ENCODE data around the gene MVP. TPM values are rescaled to one million over a fixed set of nuclear protein-coding genes. Genes with fewer than 3 reads are reported as not detected.

Gene MVP
- total RNA-seq, 1 experiment from 2014 or later = 75.1 TPM

DNA sequence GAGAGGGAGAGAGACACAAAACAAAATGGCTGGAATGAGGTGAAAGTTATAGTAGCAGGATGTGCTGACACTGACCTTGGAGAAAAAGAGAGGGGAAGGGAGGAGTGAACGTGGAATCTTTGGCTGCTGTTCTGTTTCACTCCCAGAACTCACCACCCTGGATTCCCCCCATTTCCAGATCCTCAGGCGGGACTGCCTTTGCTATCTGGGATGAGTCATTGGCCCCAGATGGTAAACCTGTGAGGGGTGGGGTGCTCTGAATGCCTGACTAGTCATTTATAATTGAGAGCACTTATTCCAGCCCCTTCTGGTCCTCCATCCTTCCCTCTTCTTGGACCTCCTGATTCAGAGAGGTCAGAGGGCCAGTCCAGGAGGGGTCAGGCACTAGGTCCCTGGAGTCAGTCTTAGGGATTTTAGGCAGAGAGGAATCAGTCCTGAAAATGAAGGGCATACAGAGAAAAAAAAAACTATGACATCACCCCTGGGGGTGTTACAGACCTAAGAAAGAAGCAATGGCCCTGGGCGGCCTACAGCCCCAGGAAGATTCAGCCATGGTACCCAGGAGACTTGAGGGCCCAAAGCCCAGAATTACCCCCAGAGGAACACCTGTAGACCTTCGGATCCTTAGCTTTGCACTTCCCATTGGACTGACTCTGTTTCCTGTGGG, 44.4 kb upstream of the MVP start:
- Histone ChIP-seq H3K4me1 (ENCODE audit: control insufficient read depth in 1 of 2, insufficient read depth in 2 of 2, low read length in 2 of 2) (peaks cover 2 to 22% of the 10 kb centered on the region in 2 experiments; a peak in 2 of 4 replicates), H3K9me2 (ENCODE audit: insufficient read depth) (no peaks in the 10 kb centered on the region), H3K27ac (ENCODE audit: low read depth, low read length) (no peak overlapping the region), H3K4me2 (ENCODE audit: low read length) (peak overlapping the region; percentile 34), H3K36me3 (ENCODE audit: control insufficient read depth in 1 of 2, insufficient read depth in 2 of 2, low read length in 2 of 2) (no peaks in the 10 kb centered on the region), H2AFZ (ENCODE audit: low read depth, low read length, poor library complexity, severe bottlenecking) (peak overlapping the region; percentile 83), H3K79me2 (ENCODE audit: insufficient read depth, low read length) (no peaks in the 10 kb centered on the region), H3K9ac (ENCODE audit: low read length) (no peak overlapping the region), H4K20me1 (ENCODE audit: insufficient read depth) (no peaks in the 10 kb centered on the region), H3K27me3 (ENCODE audit: insufficient read depth, low read length) (no peaks in the 10 kb centered on the region), H3K9me3 (ENCODE audit: control insufficient read depth in 1 of 2, insufficient read depth in 1 of 2, low read depth in 1 of 2, low read length in 2 of 2) (no peaks in the 10 kb centered on the region), H3K4me3 (replicated peaks in 1 of 2; ENCODE audit: low read depth in 1 of 2, low read length in 2 of 2) (no peak overlapping the region)
- ChIA-PET POLR2A (no interaction called here), CTCF (no interaction called here), RAD21 (ENCODE audit: low non-redundant PET in 1 of 2, low total read pairs in 2 of 2, uncharacterized antibody in 2 of 2, unreplicated experiment in 2 of 2) (no interaction called here)
- ATAC-seq (peak; percentile 48; the same call in 1 of the 2 replicates), DNase-seq (ENCODE audit: low read depth, low spot score) (no peak)
- intact Hi-C loops (cut with micrococcal nuclease) = no loop called here
- peak; percentile 32; the same call in 1 of the 2 replicates for TF ChIP-seq FOSL1 (IDR thresholded peaks at IDR 0.05; ENCODE audit: low read depth)
- TF ChIP-seq EZH2phosphoT487 (IDR thresholded peaks at IDR 0.05; ENCODE audit: borderline replicate concordance) = no peak
- no peak for TF ChIP-seq EZH2 (IDR thresholded peaks at IDR 0.05)
- no peak for TF ChIP-seq TCF7L2 (IDR thresholded peaks at IDR 0.05; ENCODE audit: borderline replicate concordance, extremely low read depth, insufficient read depth, insufficient read length)
- TF ChIP-seq ZFX (IDR thresholded peaks at IDR 0.05) = no peak
- no peak for TF ChIP-seq SRF (IDR thresholded peaks at IDR 0.05; ENCODE audit: low read depth)
- TF ChIP-seq, protein P1, sequence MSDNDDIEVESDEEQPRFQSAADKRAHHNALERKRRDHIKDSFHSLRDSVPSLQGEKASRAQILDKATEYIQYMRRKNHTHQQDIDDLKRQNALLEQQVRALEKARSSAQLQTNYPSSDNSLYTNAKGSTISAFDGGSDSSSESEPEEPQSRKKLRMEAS (IDR thresholded peaks at IDR 0.05) = no peak
- no peak for TF ChIP-seq JUND (IDR thresholded peaks at IDR 0.05)
- BruUV-seq (replicated peaks) = no TSS peak

DNA sequence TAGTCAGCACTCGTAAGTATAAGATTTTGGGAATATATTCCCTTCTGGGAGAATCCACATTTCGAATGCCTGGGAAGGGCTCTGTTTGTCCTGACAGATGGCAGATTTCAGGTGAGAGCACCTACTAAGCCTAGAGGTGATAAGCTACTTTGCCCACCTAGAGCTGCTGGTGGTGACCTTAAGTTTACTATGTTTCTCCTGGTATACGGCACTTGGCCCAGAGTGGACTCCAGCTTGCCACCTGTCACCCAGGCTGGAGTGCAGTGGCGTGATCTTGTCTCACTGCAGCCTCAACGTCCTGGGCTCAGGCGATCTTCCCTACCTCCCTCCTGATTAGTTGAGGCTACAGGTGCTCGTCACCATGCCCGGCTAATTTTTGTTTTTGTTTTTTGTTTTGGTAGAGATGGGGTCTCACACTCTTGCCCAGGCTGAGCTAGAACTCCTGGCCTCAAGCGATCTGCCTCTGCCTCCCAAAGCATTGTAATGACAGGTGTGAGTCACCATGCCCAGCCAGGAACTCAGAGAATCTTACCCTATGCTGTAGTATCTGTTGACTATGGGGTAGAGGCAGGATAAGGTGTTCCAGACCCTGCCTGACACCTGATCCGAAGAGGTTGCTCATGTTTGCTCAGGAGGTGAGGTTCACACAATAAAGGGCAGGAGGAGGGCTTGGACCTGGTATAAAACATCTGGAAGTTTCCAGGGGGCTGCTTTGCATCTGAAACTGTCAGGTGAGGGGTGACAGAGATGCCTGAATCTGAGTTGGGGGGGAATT, 42.5 kb upstream of the MVP start, which contains the start of gene ZG16:
Gene ZG16 (plus strand): TSS at position 681 of the 775 bp plus-strand sequence. CDS start 1,011 bp downstream, outside the sequence.
- Histone ChIP-seq H3K9ac (ENCODE audit: low read length) (no peak within 1 kb of the TSS), H3K4me2 (ENCODE audit: low read length) (peak within 1 kb of the TSS; percentile 43; the same call in 1 of the 2 replicates), H2AFZ (ENCODE audit: low read depth, low read length, poor library complexity, severe bottlenecking) (no peak within 1 kb of the TSS), H3K27me3 (ENCODE audit: insufficient read depth, low read length) (no peaks in the 10 kb centered on the region), H3K4me3 (replicated peaks in 1 of 2; ENCODE audit: low read depth in 1 of 2, low read length in 2 of 2) (no peak within 1 kb of the TSS), H3K36me3 (ENCODE audit: control insufficient read depth in 1 of 2, insufficient read depth in 2 of 2, low read length in 2 of 2) (no peaks in the 10 kb centered on the region), H3K9me3 (ENCODE audit: control insufficient read depth in 1 of 2, insufficient read depth in 1 of 2, low read depth in 1 of 2, low read length in 2 of 2) (no peaks in the 10 kb centered on the region), H3K79me2 (ENCODE audit: insufficient read depth, low read length) (no peaks in the 10 kb centered on the region), H3K27ac (ENCODE audit: low read depth, low read length) (no peak within 1 kb of the TSS), H4K20me1 (ENCODE audit: insufficient read depth) (no peaks in the 10 kb centered on the region), H3K4me1 (ENCODE audit: control insufficient read depth in 1 of 2, insufficient read depth in 2 of 2, low read length in 2 of 2) (peaks cover 2 to 22% of the 10 kb centered on the region in 2 experiments; a peak in 2 of 4 replicates), H3K9me2 (ENCODE audit: insufficient read depth) (no peaks in the 10 kb centered on the region; the same call in 1 of the 2 replicates)
- POLR2A ChIA-PET = no interaction called here
- DNase-seq (ENCODE audit: low read depth, low spot score) (no peak), ATAC-seq (no peak)
- BruUV-seq (replicated peaks) = no TSS peak
- RAD21 ChIA-PET (ENCODE audit: low non-redundant PET in 1 of 2, low total read pairs in 2 of 2, uncharacterized antibody in 2 of 2, unreplicated experiment in 2 of 2) = no interaction called here
- no peak for TF ChIP-seq EZH2phosphoT487 (IDR thresholded peaks at IDR 0.05; ENCODE audit: borderline replicate concordance)
- TF ChIP-seq JUND (IDR thresholded peaks at IDR 0.05) = no peak
- no peak for TF ChIP-seq CEBPB (IDR thresholded peaks at IDR 0.05; ENCODE audit: low read depth)
- TF ChIP-seq EZH2 (IDR thresholded peaks at IDR 0.05) = no peak
- TF ChIP-seq TCF7L2 (IDR thresholded peaks at IDR 0.05; ENCODE audit: borderline replicate concordance, extremely low read depth, insufficient read depth, insufficient read length) = no peak
- no peak for TF ChIP-seq RAD21 (IDR thresholded peaks at IDR 0.05; ENCODE audit: low read depth)
- no peak for TF ChIP-seq FOSL1 (IDR thresholded peaks at IDR 0.05; ENCODE audit: low read depth)
- TF ChIP-seq ZNF274 (IDR thresholded peaks at IDR 0.05; ENCODE audit: low read depth, low read length) = no peak
- TF ChIP-seq YY1 (IDR thresholded peaks at IDR 0.05; ENCODE audit: extremely low read depth, insufficient replicate concordance, low read depth, low read length) = no peak
- intact Hi-C loops (cut with micrococcal nuclease) = no loop called here
- CTCF ChIA-PET = interaction anchor here (1.1 kb wide), 1 partner anchor 12 kb away, joined by 3 read pairs; no protein-coding TSS in a partner anchor

All from HCT116 (cell line).